Stimulated activated naive CD8-positive, alpha-beta T cell treated with anti-CD3 and anti-CD28 coated beads, Interleukin-15, amount 100 ng/mL, for 72 hours (primary cell): ENCODE results near the gene SH3RF2.
A peak's percentile ranks its signal among the peaks of the same experiment; 100 is the strongest.
"Not testable (repeated sequence)": the region's sequence is repeated elsewhere in the genome, so short reads cannot be mapped to it uniquely, and the experiment has no call there.

Experiments used
- ATAC-seq: fragments of 150-1000 bp; cut with Tn5 transposase; 2 replicates; pipeline ENCODE4 v1.10.0; 2021; ENCODE audit warnings: mild to moderate bottlenecking, moderate library complexity
- DNase-seq, 2 donors: peaks; one replicate each; pipeline ENCODE4 v3.0.0; 2021 to 2022
- H3K27ac Mint-ChIP-seq, 2 donors: one replicate each; pipeline ENCODE4 v1.8.0; 2022; ENCODE audit warnings: mild to moderate bottlenecking in 2 of 2, mixed read lengths in 2 of 2, moderate library complexity in 2 of 2
- H3K27me3 Mint-ChIP-seq: one replicate; pipeline ENCODE4 v1.8.0; 2022; ENCODE audit warnings: mixed read lengths
- H3K4me1 Mint-ChIP-seq: one replicate; pipeline ENCODE4 v1.8.0; 2022; ENCODE audit warnings: mild to moderate bottlenecking, mixed read lengths
- H3K4me3 Mint-ChIP-seq, 2 donors: one replicate each; pipeline ENCODE4 v1.8.0; 2022; ENCODE audit warnings: mild to moderate bottlenecking in 2 of 2, mixed read lengths in 2 of 2, moderate library complexity in 1 of 2
- H3K9me3 Mint-ChIP-seq, 2 donors: one replicate each; pipeline ENCODE4 v1.8.0; 2022; ENCODE audit warnings: mixed read lengths in 2 of 2

The SH3RF2 gene

GRCh38 chr5:145936401-145937131 is at the start of gene SH3RF2:
SH3RF2 (plus strand) TSS chr5:145936578; CDS start chr5:145937929, 1,351 bp downstream.
- Mint-ChIP-seq H3K4me1 (peaks cover 14% of the 10 kb centered on the region), H3K4me3 (peak within 1 kb of the TSS; percentile 56 to 62), H3K27ac (no peak within 1 kb of the TSS), H3K27me3 (peaks cover 92% of the 10 kb centered on the region), H3K9me3 (no peaks in the 10 kb centered on the region)
- peak; percentile 18 to 21 for DNase-seq
- ATAC-seq = peak; percentile 73

GRCh38 chr5:145887217-145887616 is 49.2 kb upstream of the SH3RF2 start:
- peaks cover 4 to 8% of the 10 kb centered on the region in 2 donors for H3K9me3 Mint-ChIP-seq
- no peaks in the 10 kb centered on the region for H3K4me1 Mint-ChIP-seq
- ATAC-seq (no peak), DNase-seq (no peak)
- no peaks in the 10 kb centered on the region for H3K27me3 Mint-ChIP-seq
- H3K4me3 Mint-ChIP-seq = no peak overlapping the region
- no peak overlapping the region for H3K27ac Mint-ChIP-seq

- Mint-ChIP-seq H3K27me3 (no peaks in the 10 kb centered on the region), H3K4me1 (no peaks in the 10 kb centered on the region), H3K9me3 (peaks cover 3 to 8% of the 10 kb centered on the region in 2 donors), H3K27ac (no peak overlapping the region), H3K4me3 (no peak overlapping the region)
- ATAC-seq (no peak), DNase-seq (no peak)
Measured at GRCh38 chr5:145887976-145888574, 48.3 kb upstream of the SH3RF2 start.

GRCh38 chr5:145889611-145890010 is 46.8 kb upstream of the SH3RF2 start:
- H3K27me3 Mint-ChIP-seq = no peaks in the 10 kb centered on the region

GRCh38 chr5:145891378-145891777 is 45.0 kb upstream of the SH3RF2 start:
- not testable (repeated sequence) for H3K4me3 Mint-ChIP-seq, H3K4me1 Mint-ChIP-seq, DNase-seq, H3K27ac Mint-ChIP-seq, H3K9me3 Mint-ChIP-seq, H3K27me3 Mint-ChIP-seq, ATAC-seq

More at GRCh38 chr5:145889611-145890010, 46.8 kb upstream of the SH3RF2 start:
- no peak overlapping the region for H3K4me3 Mint-ChIP-seq
- DNase-seq (no peak), ATAC-seq (no peak)
- H3K9me3 Mint-ChIP-seq = peaks cover 7 to 8% of the 10 kb centered on the region in 2 donors
- no peaks in the 10 kb centered on the region for H3K4me1 Mint-ChIP-seq
- H3K27ac Mint-ChIP-seq = no peak overlapping the region

- Mint-ChIP-seq H3K4me1 (no peaks in the 10 kb centered on the region), H3K9me3 (peaks cover 4 to 19% of the 10 kb centered on the region in 2 donors), H3K4me3 (no peak overlapping the region), H3K27ac (no peak overlapping the region), H3K27me3 (no peaks in the 10 kb centered on the region)
- no peak for ATAC-seq
- DNase-seq = no peak
Measured at GRCh38 chr5:145898171-145898570, 38.2 kb upstream of the SH3RF2 start.

- ATAC-seq = no peak
- no peak overlapping the region for H3K27ac Mint-ChIP-seq
- DNase-seq = no peak
- peaks cover 6% of the 10 kb centered on the region for H3K27me3 Mint-ChIP-seq
- H3K4me1 Mint-ChIP-seq = no peaks in the 10 kb centered on the region
- H3K4me3 Mint-ChIP-seq = no peak overlapping the region
- peaks cover 0 to 19% of the 10 kb centered on the region in 2 donors for H3K9me3 Mint-ChIP-seq
Measured at GRCh38 chr5:145902421-145902820, 34.0 kb upstream of the SH3RF2 start.

GRCh38 chr5:145903113-145903512 is 33.3 kb upstream of the SH3RF2 start:
- peaks cover 6% of the 10 kb centered on the region for H3K27me3 Mint-ChIP-seq
- H3K4me1 Mint-ChIP-seq = no peaks in the 10 kb centered on the region
- DNase-seq (no peak), ATAC-seq (no peak)
- peaks cover 0 to 19% of the 10 kb centered on the region in 2 donors for H3K9me3 Mint-ChIP-seq
- no peak overlapping the region for H3K27ac Mint-ChIP-seq
- H3K4me3 Mint-ChIP-seq = no peak overlapping the region

- Mint-ChIP-seq H3K4me3 (no peak overlapping the region), H3K27ac (no peak overlapping the region), H3K27me3 (peaks cover 6% of the 10 kb centered on the region), H3K9me3 (peaks cover 0 to 16% of the 10 kb centered on the region in 2 donors), H3K4me1 (no peaks in the 10 kb centered on the region)
- no peak for ATAC-seq
- no peak for DNase-seq
Measured at GRCh38 chr5:145903867-145904266, 32.5 kb upstream of the SH3RF2 start.

GRCh38 chr5:145904743-145905142 is 31.6 kb upstream of the SH3RF2 start:
- Mint-ChIP-seq H3K4me3 (no peak overlapping the region), H3K4me1 (no peaks in the 10 kb centered on the region), H3K27ac (no peak overlapping the region), H3K27me3 (peaks cover 6% of the 10 kb centered on the region), H3K9me3 (peaks cover 0 to 8% of the 10 kb centered on the region in 2 donors)
- ATAC-seq (no peak), DNase-seq (no peak)

GRCh38 chr5:145906401-145906800 is 30.0 kb upstream of the SH3RF2 start:
- no peak for ATAC-seq
- no peak overlapping the region for H3K4me3 Mint-ChIP-seq
- no peak for DNase-seq

GRCh38 chr5:145908206-145908960 is 28.0 kb upstream of the SH3RF2 start:
- H3K4me3 Mint-ChIP-seq = no peak overlapping the region
- no peak overlapping the region for H3K27ac Mint-ChIP-seq
- DNase-seq (no peak), ATAC-seq (no peak)
- peaks cover 6% of the 10 kb centered on the region for H3K27me3 Mint-ChIP-seq
- no peaks in the 10 kb centered on the region for H3K9me3 Mint-ChIP-seq
- H3K4me1 Mint-ChIP-seq = no peaks in the 10 kb centered on the region

More at GRCh38 chr5:145906401-145906800, 30.0 kb upstream of the SH3RF2 start:
- Mint-ChIP-seq H3K27me3 (peaks cover 6% of the 10 kb centered on the region), H3K9me3 (no peaks in the 10 kb centered on the region), H3K4me1 (no peaks in the 10 kb centered on the region), H3K27ac (no peak overlapping the region)

GRCh38 chr5:145911164-145911563 is 25.2 kb upstream of the SH3RF2 start:
- no peak overlapping the region for H3K4me3 Mint-ChIP-seq
- H3K27me3 Mint-ChIP-seq = peaks cover 6% of the 10 kb centered on the region
- ATAC-seq (no peak), DNase-seq (no peak)
- no peak overlapping the region for H3K27ac Mint-ChIP-seq
- no peaks in the 10 kb centered on the region for H3K4me1 Mint-ChIP-seq
- no peaks in the 10 kb centered on the region for H3K9me3 Mint-ChIP-seq

- ATAC-seq (no peak), DNase-seq (no peak)
- Mint-ChIP-seq H3K27ac (no peak overlapping the region), H3K4me3 (no peak overlapping the region), H3K9me3 (no peaks in the 10 kb centered on the region), H3K4me1 (no peaks in the 10 kb centered on the region), H3K27me3 (peaks cover under 1% of the 10 kb centered on the region)
Measured at GRCh38 chr5:145912019-145912418, 24.4 kb upstream of the SH3RF2 start.

GRCh38 chr5:145912594-145912993 is 23.8 kb upstream of the SH3RF2 start:
- no peaks in the 10 kb centered on the region for H3K9me3 Mint-ChIP-seq
- no peak overlapping the region for H3K4me3 Mint-ChIP-seq
- no peaks in the 10 kb centered on the region for H3K4me1 Mint-ChIP-seq
- H3K27me3 Mint-ChIP-seq = no peaks in the 10 kb centered on the region
- DNase-seq = no peak
- H3K27ac Mint-ChIP-seq = no peak overlapping the region
- ATAC-seq = no peak

- ATAC-seq = no peak
- no peaks in the 10 kb centered on the region for H3K27me3 Mint-ChIP-seq
- H3K4me1 Mint-ChIP-seq = no peaks in the 10 kb centered on the region
- no peaks in the 10 kb centered on the region for H3K9me3 Mint-ChIP-seq
- no peak overlapping the region for H3K4me3 Mint-ChIP-seq
- no peak for DNase-seq
- no peak overlapping the region for H3K27ac Mint-ChIP-seq
Measured at GRCh38 chr5:145913701-145914100, 22.7 kb upstream of the SH3RF2 start.
